ENCODE data around the gene PDZD2.

DNA sequence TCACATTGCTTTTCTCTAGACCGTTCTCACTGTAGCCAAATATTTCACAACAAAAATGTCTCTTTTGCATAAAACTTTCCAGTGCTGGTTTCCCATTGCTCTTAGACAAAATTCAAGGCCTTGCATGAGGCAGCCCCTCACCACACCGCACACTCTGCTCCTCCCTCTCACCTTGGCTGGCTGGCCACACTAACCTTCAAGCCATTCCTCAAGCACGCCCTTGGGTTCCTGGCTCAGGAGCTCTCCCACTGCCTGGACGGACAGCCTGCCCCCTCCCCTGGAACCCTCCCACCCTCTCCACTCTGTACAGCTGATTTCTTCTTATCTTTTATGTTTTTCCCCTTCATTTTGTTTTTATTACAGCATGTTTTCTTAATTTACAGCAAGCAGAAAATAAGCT, 83.2 kb downstream of the PDZD2 start:
- no peak for TF ChIP-seq ZNF274 (IDR thresholded peaks at IDR 0.05; ENCODE audit: low read depth, low read length)
- TF ChIP-seq EZH2phosphoT487 (IDR thresholded peaks at IDR 0.05; ENCODE audit: borderline replicate concordance), result no peak
- TF ChIP-seq, protein P1, sequence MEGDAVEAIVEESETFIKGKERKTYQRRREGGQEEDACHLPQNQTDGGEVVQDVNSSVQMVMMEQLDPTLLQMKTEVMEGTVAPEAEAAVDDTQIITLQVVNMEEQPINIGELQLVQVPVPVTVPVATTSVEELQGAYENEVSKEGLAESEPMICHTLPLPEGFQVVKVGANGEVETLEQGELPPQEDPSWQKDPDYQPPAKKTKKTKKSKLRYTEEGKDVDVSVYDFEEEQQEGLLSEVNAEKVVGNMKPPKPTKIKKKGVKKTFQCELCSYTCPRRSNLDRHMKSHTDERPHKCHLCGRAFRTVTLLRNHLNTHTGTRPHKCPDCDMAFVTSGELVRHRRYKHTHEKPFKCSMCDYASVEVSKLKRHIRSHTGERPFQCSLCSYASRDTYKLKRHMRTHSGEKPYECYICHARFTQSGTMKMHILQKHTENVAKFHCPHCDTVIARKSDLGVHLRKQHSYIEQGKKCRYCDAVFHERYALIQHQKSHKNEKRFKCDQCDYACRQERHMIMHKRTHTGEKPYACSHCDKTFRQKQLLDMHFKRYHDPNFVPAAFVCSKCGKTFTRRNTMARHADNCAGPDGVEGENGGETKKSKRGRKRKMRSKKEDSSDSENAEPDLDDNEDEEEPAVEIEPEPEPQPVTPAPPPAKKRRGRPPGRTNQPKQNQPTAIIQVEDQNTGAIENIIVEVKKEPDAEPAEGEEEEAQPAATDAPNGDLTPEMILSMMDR (IDR thresholded peaks at IDR 0.05 in 2 of 3, conservative IDR thresholded peaks at IDR 0.05 in 1 of 3; ENCODE audit: borderline replicate concordance in 1 of 3, insufficient read depth in 1 of 3, low read depth in 2 of 3, low read length in 2 of 3), result no peak
- no peak for TF ChIP-seq POLR2A (IDR thresholded peaks at IDR 0.05; ENCODE audit: borderline replicate concordance, extremely low read depth, insufficient read depth, insufficient read length)
- no peak for TF ChIP-seq EZH2 (IDR thresholded peaks at IDR 0.05)
- no peak for TF ChIP-seq CEBPB (IDR thresholded peaks at IDR 0.05; ENCODE audit: low read depth)
- TF ChIP-seq, protein P2, sequence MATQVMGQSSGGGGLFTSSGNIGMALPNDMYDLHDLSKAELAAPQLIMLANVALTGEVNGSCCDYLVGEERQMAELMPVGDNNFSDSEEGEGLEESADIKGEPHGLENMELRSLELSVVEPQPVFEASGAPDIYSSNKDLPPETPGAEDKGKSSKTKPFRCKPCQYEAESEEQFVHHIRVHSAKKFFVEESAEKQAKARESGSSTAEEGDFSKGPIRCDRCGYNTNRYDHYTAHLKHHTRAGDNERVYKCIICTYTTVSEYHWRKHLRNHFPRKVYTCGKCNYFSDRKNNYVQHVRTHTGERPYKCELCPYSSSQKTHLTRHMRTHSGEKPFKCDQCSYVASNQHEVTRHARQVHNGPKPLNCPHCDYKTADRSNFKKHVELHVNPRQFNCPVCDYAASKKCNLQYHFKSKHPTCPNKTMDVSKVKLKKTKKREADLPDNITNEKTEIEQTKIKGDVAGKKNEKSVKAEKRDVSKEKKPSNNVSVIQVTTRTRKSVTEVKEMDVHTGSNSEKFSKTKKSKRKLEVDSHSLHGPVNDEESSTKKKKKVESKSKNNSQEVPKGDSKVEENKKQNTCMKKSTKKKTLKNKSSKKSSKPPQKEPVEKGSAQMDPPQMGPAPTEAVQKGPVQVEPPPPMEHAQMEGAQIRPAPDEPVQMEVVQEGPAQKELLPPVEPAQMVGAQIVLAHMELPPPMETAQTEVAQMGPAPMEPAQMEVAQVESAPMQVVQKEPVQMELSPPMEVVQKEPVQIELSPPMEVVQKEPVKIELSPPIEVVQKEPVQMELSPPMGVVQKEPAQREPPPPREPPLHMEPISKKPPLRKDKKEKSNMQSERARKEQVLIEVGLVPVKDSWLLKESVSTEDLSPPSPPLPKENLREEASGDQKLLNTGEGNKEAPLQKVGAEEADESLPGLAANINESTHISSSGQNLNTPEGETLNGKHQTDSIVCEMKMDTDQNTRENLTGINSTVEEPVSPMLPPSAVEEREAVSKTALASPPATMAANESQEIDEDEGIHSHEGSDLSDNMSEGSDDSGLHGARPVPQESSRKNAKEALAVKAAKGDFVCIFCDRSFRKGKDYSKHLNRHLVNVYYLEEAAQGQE (IDR thresholded peaks at IDR 0.05; ENCODE audit: low read depth), result no peak
- no peak for TF ChIP-seq YY1 (IDR thresholded peaks at IDR 0.05; ENCODE audit: extremely low read depth, insufficient replicate concordance, low read depth, low read length)
- TF ChIP-seq POLR2AphosphoS5 (IDR thresholded peaks at IDR 0.05; ENCODE audit: low read depth, low read length), result no peak
